ENCODE results near the gene ANGEL1. TPM values are rescaled to one million over a fixed set of nuclear protein-coding genes. Genes with fewer than 3 reads are reported as not detected.
A peak's percentile ranks its signal among the peaks of the same experiment; 100 is the strongest.

ANGEL1 gene
- total RNA-seq, 6 experiments from 2014 or later = 9.3 to 17.8 (median 14.4) TPM

GRCh38 chr14:76773188-76773885, 39.3 kb downstream of the ANGEL1 start:
- H3K27me3 ChIP-seq = no peaks in the 10 kb centered on the region
- TF ChIP-seq CTCF (IDR thresholded peaks at IDR 0.05) (no peak), POLR2A (IDR thresholded peaks at IDR 0.05) (no peak)
- H3K36me3 ChIP-seq = no peaks in the 10 kb centered on the region
- DNase-seq (peak in 1 of 3 donors; percentile 63), ATAC-seq (peak; percentile 43 to 72 (median 54))
- peaks cover 0 to 5% (median 0%) of the 10 kb centered on the region in 4 donors for H3K4me1 ChIP-seq
- intact Hi-C loops (cut with DNase I) = no loop called here
- H3K9me3 ChIP-seq = no peaks in the 10 kb centered on the region
- no peak overlapping the region for H3K4me3 ChIP-seq
- H3K27ac ChIP-seq = peak overlapping the region; percentile 31 to 66 (median 59)
- WGBS (ENCODE audit: insufficient coverage, low coverage, low lambda C conversion rate, missing lambda C conversion rate) = 7% methylated on average over 3 of the region's 8 CpGs

GRCh38 chr14:76772300-76773187, 40.1 kb downstream of the ANGEL1 start:
- no peaks in the 10 kb centered on the region for H3K36me3 ChIP-seq
- DNase-seq = peak in 2 of 3 donors; percentile 67 to 73
- TF ChIP-seq POLR2A (IDR thresholded peaks at IDR 0.05) (no peak), CTCF (IDR thresholded peaks at IDR 0.05) (no peak)
- no peaks in the 10 kb centered on the region for H3K9me3 ChIP-seq
- H3K4me1 ChIP-seq = peaks cover 0 to 5% (median 0%) of the 10 kb centered on the region in 4 donors
- peak; percentile 61 to 74 (median 68) for ATAC-seq
- H3K4me3 ChIP-seq = no peak overlapping the region
- H3K27ac ChIP-seq = peak overlapping the region; percentile 50 to 66 (median 59)
- WGBS (ENCODE audit: insufficient coverage, low coverage, low lambda C conversion rate, missing lambda C conversion rate) = 22% methylated on average over 10 of the region's 13 CpGs
- intact Hi-C loops (cut with DNase I) = no loop called here
- H3K27me3 ChIP-seq = no peaks in the 10 kb centered on the region

GRCh38 chr14:76771437-76771980, 41.2 kb downstream of the ANGEL1 start:
- no peak for ATAC-seq

More at GRCh38 chr14:76771437-76771980, 41.2 kb downstream of the ANGEL1 start:
- Histone ChIP-seq H3K36me3 (no peaks in the 10 kb centered on the region), H3K9me3 (no peaks in the 10 kb centered on the region), H3K4me1 (peaks cover 0 to 5% (median 0%) of the 10 kb centered on the region in 4 donors), H3K4me3 (no peak overlapping the region), H3K27ac (no peak overlapping the region), H3K27me3 (no peaks in the 10 kb centered on the region)
- TF ChIP-seq CTCF (IDR thresholded peaks at IDR 0.05) = no peak
- TF ChIP-seq POLR2A (IDR thresholded peaks at IDR 0.05) = no peak
- intact Hi-C loops (cut with DNase I) = no loop called here
- no peak for DNase-seq
- 50% methylated on average over 2 of the region's 9 CpGs for WGBS (ENCODE audit: insufficient coverage, low coverage, low lambda C conversion rate, missing lambda C conversion rate)
